Measurements from ENCODE around the gene DHX40.

- no peak for TF ChIP-seq CTCF (IDR thresholded peaks at IDR 0.05)
- TF ChIP-seq POLR2A (IDR thresholded peaks at IDR 0.05) = no peak
Measured at GRCh38 chr17:59533694-59534093, 31.7 kb upstream of the DHX40 start.
